GM19455 (cell line): ENCODE measurements around the gene LHX5.
"Not testable (repeated sequence)": the region's sequence is repeated elsewhere in the genome, so short reads cannot be mapped to it uniquely, and the experiment has no call there.

Experiments used
- ATAC-seq: cut with Tn5 transposase; IDR thresholded peaks from one replicate; pipeline ENCODE4 v1.9.1; 2021; ENCODE audit not compliant: unreplicated experiment

LHX5 gene

GRCh38 chr12:113471619-113472171 is at the start of gene LHX5:
Gene LHX5 (minus strand): TSS chr12:113471871. CDS start chr12:113471498, 373 bp downstream.
- ATAC-seq: no peak

GRCh38 chr12:113519464-113520307 is 48.0 kb upstream of the LHX5 start:
- no peak for ATAC-seq

GRCh38 chr12:113515082-113515856 is 43.6 kb upstream of the LHX5 start:
- no peak for ATAC-seq

- ATAC-seq: no peak
Measured at GRCh38 chr12:113514602-113515001, 42.9 kb upstream of the LHX5 start.

GRCh38 chr12:113512568-113512967 is 40.9 kb upstream of the LHX5 start:
- no peak for ATAC-seq

GRCh38 chr12:113506867-113507266 is 35.2 kb upstream of the LHX5 start:
- ATAC-seq: no peak

- ATAC-seq: no peak
Measured at GRCh38 chr12:113505941-113506340, 34.3 kb upstream of the LHX5 start.

- no peak for ATAC-seq
Measured at GRCh38 chr12:113504917-113505316, 33.2 kb upstream of the LHX5 start.

GRCh38 chr12:113500782-113501311 is 29.2 kb upstream of the LHX5 start:
- no peak for ATAC-seq

- no peak for ATAC-seq
Measured at GRCh38 chr12:113500306-113500675, 28.6 kb upstream of the LHX5 start.

GRCh38 chr12:113498490-113498889 is 26.8 kb upstream of the LHX5 start:
- no peak for ATAC-seq

- ATAC-seq: no peak
Measured at GRCh38 chr12:113497693-113498092, 26.0 kb upstream of the LHX5 start.

GRCh38 chr12:113495941-113496340 is 24.3 kb upstream of the LHX5 start:
- ATAC-seq: not testable (repeated sequence)

- no peak for ATAC-seq
Measured at GRCh38 chr12:113488322-113488721, 16.7 kb upstream of the LHX5 start.

- ATAC-seq: no peak
Measured at GRCh38 chr12:113486722-113487121, 15.1 kb upstream of the LHX5 start.

GRCh38 chr12:113485330-113485729 is 13.7 kb upstream of the LHX5 start:
- no peak for ATAC-seq

- no peak for ATAC-seq
Measured at GRCh38 chr12:113482334-113482733, 10.7 kb upstream of the LHX5 start.

- ATAC-seq: no peak
Measured at GRCh38 chr12:113480336-113480971, 8.8 kb upstream of the LHX5 start.

GRCh38 chr12:113479590-113480335 is 8.1 kb upstream of the LHX5 start:
- no peak for ATAC-seq

GRCh38 chr12:113479216-113479589 is 7.5 kb upstream of the LHX5 start:
- no peak for ATAC-seq
